ENCODE measurements around the gene ZNF831. TPM values are rescaled to one million over a fixed set of nuclear protein-coding genes. Genes with fewer than 3 reads are reported as not detected.

ZNF831 gene
- total RNA-seq, 1 donor from 2014 or later: 0.32 TPM

GRCh38 chr20:59179988-59180387 lies 16.4 kb downstream of the ZNF831 start:
- DNase-seq (ENCODE audit: low spot score): no peak

DNA sequence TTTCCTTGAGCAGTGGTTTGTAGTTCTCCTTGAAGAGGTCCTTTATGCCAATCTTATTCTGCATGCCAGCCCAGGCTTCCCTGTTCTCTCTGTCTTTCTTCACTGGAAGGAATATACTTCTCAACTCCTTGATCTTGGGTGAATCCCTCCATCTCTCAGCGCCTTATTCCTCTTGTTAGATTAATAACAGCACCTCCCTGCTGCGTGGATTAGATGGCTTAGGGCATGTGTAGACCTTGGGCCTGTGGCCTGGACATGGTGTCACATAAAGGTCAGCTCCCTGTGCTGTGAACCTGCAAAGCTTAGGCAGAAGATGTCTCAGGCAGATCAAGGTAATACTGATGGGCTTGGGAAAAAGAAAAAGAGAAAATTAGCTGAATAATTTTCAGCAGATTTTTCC lies 18.3 kb downstream of the ZNF831 start:
- no peak for DNase-seq (ENCODE audit: low spot score)

DNA sequence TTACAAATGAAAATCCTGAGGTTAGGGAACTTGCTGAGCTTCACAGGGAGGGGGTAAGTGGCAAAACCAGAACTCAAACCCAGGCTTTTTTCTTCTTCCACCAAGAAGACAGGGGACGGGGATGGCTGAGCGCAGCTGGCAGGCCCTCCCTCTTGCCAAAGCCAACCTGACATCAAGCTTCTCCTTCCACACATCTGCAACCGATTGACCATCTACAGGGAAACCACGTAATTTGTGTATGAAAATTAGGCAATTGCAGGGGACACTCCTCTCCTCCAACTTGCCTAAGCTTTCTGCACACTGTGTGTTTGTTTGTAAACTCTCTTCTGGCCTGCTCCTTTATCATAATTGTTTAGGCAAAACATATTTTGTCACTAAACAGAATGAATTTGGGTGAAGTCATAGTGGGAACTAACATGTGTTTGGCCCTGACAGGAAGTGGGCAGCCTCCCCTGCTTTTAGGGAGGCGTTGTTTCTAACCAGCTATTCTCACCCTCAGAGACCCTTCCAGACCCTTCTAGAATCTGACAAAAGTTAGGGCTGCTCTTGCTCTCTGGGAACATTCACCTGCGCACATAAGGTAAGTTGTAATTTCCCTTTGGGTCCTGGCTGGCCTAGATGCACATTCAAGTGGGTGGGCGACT lies 18.9 kb downstream of the ZNF831 start:
- DNase-seq (ENCODE audit: low spot score): no peak

- DNase-seq (ENCODE audit: low spot score): no peak
Observed at GRCh38 chr20:59183751-59184150, 20.1 kb downstream of the ZNF831 start.

GRCh38 chr20:59184880-59185447 lies 21.3 kb downstream of the ZNF831 start:
- DNase-seq (ENCODE audit: low spot score): no peak

DNA sequence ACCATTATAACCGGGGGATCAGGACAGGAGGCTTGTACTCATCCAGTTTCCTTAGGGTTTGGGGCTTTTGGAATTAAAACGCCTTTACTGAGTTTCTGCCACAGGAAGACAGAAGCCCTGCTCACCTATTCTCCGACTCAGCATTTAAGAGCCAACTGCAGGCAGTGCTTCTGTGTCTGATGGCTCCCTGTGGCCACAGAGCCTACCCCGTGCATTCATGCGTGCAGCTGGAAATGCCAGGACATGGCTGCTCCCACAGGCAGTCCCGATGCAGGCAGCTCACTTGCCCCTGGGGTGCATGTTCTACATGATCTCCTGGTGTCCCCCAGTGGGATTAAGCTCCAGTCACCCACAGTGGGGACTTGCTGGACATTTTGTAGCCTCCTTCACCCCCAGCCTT lies 22.2 kb downstream of the ZNF831 start:
- DNase-seq (ENCODE audit: low spot score): no peak

DNA sequence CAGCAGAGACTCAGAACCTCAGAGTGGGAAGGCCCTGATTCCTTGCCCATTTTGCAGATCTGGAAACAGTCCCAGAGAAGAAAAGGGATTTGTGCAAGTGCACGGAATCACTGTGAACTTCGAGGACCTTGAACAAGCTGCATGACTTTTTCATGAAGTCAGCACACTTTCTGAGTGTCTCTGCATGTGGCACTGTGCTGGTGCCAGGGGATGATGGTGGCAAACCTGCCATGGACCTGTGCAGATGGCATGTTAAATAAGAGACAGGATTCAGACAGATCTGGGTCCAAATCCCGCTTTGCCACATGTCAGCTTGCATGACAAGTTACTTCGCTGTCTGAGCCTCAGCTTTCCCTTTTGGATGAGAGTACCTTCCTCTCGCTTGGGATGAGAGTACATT lies 26.8 kb downstream of the ZNF831 start:
- no peak for DNase-seq (ENCODE audit: low spot score)

DNA sequence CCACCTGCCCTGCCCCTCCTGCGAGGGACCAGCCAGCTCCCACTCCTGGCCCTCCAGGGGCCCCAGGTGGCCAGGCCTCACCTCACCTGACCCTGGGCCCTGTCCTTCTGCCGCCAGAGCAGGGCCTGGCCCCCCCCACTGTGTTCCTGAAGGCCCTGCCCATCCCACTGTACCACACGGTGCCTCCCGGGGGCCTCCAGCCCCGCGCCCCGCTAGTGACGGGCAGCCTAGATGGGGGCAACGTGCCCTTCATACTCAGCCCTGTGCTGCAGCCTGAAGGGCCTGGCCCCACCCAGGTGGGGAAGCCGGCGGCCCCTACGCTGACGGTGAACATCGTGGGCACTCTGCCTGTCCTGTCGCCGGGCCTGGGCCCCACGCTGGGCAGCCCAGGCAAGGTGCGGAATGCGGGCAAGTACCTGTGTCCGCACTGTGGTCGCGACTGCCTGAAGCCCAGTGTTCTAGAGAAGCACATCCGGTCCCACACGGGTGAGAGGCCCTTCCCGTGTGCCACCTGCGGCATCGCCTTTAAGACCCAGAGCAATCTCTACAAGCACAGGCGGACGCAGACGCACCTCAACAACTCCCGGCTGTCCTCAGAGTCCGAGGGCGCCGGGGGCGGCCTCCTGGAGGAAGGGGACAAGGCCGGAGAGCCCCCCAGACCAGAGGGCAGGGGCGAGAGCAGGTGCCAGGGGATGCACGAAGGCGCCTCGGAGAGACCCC lies 27.6 kb downstream of the ZNF831 start:
- no peak for DNase-seq (ENCODE audit: low spot score)

- no peak for DNase-seq (ENCODE audit: low spot score)
Observed at GRCh38 chr20:59191756-59192532, 28.3 kb downstream of the ZNF831 start.

DNA sequence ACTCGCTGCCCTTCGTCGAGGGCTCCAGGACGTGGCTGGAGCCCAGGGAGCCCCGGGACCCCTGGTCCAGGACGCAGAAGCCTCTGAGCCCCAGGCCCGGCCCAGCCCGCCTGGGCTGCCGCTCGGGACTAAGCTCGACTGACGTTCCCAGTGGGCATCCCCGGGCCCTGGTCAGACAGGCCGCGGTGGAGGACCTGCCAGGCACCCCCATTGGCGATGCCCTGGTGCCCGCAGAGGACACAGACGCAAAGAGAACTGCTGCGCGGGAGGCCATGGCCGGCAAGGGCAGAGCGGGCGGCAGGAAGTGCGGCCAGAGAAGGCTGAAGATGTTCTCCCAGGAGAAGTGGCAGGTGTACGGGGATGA lies 28.9 kb downstream of the ZNF831 start:
- DNase-seq (ENCODE audit: low spot score): no peak

DNA sequence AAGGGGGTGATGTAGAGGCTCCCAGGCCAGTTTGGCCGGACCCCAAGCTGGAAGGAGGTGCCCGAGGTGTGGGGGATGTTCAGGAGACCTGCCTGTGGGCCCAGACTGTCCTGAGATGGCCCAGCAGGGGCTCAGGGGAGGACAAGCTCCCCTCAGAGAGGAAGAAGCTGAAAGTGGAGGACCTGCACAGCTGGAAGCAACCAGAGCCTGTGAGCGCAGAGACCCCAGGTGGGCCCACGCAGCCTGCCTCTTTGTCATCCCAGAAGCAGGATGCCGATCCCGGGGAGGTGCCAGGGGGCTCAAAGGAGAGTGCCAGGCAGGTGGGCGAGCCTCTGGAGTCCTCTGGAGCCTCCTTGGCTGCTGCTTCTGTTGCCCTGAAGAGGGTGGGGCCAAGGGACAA lies 29.7 kb downstream of the ZNF831 start:
- no peak for DNase-seq (ENCODE audit: low spot score)

- no peak for DNase-seq (ENCODE audit: low spot score)
Observed at GRCh38 chr20:59194023-59194935, 30.7 kb downstream of the ZNF831 start.

DNA sequence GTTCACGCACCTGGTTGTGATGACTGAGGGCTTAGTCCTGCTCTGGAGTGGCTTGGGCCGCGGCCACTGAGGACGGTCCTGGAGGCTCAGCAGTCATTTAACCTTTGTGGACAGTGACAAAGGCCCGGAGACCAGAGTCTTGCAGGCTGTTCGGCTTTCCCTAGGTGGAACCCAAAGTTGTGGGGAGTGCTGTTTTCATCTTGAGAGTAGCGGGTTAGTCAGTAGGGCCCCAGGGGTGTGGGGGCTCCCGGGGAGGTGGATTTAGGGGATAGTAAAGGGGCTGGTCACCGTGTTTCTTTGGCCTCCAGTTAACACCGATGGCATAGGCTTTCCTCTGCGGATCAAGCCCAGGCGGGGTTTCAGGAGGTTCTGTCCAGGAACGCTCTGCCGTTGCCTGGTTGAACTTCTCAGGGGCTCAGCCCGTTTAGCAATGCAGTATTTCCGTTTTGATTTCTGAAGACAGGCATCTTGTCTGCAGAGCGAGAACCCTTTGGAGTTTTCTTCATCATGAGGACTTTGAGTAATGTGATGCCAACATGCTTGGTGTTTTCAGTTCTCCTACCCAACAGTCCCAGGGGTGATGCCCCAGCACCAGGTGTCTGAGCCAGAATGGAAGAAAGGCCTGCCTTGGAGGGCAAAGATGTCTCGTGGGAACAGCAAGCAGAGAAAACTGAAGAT lies 31.8 kb downstream of the ZNF831 start:
- DNase-seq (ENCODE audit: low spot score): no peak

GRCh38 chr20:59204165-59204894 lies 40.7 kb downstream of the ZNF831 start:
- DNase-seq (ENCODE audit: low spot score): no peak

- DNase-seq (ENCODE audit: low spot score): no peak
Observed at GRCh38 chr20:59205044-59205443, 41.4 kb downstream of the ZNF831 start.

DNA sequence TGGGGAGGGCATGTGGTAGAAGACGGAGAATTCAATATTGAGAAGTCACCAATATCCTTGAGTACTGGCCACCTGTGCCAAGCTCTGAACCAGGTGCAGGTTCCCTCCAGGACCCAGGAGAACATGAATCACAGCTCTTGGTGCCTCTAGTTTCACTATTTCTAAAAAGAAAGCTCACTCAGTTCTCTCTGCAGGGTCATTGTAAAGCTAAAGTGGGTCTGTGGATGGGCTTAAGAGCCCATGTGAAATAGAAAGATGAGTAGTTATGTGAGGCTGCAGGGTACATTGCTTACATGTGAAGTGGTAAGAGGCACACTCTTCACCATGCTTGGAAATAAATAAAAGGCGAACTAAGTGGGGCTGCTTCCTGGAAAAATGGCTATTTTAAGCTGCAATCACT lies 43.6 kb downstream of the ZNF831 start:
- DNase-seq (ENCODE audit: low spot score): no peak

DNA sequence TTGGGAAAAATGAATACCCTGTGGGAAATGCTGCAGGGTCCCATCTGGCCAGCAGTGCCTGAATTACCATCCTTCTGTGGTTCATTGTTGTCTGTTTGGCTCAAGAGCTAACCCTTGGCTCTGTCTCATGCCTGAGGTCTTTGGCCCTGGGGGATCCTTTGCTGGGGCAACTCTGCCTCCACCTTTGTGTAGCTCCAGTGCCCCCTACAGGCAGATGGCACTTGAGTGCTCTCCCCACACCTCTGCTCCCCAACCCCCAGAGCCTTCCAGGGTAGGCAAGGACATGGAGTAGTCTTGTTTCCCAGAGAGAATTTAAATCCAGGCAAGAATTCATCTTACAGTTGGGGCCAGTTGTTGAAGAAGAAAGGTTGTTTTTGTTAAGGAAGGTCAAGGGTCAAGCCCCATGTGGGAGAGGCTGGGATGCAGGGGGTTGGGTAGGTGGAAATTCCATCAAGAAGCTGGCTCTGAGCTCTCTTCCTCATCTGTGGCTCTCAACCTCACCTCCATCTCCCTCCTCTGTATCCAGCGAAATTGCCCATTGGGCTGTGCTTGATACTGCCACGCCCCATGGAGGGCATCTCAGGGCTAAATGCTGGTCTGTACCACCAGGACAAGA lies 44.2 kb downstream of the ZNF831 start:
- DNase-seq (ENCODE audit: low spot score): no peak

DNA sequence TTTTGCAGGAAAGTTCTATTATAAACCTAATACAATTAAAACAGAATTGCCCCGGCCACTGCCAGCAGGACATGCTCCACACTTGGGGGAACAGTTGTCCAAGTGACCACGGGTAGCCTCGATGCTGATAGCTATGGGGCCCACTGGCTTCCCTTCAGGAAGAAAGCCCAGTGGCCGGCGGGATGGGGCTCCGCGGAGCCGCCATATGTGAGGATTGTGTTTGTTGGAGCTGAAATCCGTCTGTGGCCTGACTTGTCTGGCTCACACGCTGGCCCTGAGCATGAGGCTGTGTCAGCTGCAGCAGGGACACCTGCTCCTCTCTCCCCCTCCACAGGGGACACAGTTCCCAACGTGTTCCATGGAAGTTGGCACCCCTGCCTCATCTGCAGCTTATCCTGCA lies 46.6 kb downstream of the ZNF831 start:
- no peak for DNase-seq (ENCODE audit: low spot score)

- DNase-seq (ENCODE audit: low spot score): no peak
Observed at GRCh38 chr20:59211208-59211765, 47.7 kb downstream of the ZNF831 start.

Measured in mesenteric fat pad (tissue), 1 donor.